Measurements from ENCODE around the gene FAM193A.

GRCh38 chr4:2695346-2696060 is 159.1 kb downstream of the FAM193A start:
- TF ChIP-seq, protein P1, sequence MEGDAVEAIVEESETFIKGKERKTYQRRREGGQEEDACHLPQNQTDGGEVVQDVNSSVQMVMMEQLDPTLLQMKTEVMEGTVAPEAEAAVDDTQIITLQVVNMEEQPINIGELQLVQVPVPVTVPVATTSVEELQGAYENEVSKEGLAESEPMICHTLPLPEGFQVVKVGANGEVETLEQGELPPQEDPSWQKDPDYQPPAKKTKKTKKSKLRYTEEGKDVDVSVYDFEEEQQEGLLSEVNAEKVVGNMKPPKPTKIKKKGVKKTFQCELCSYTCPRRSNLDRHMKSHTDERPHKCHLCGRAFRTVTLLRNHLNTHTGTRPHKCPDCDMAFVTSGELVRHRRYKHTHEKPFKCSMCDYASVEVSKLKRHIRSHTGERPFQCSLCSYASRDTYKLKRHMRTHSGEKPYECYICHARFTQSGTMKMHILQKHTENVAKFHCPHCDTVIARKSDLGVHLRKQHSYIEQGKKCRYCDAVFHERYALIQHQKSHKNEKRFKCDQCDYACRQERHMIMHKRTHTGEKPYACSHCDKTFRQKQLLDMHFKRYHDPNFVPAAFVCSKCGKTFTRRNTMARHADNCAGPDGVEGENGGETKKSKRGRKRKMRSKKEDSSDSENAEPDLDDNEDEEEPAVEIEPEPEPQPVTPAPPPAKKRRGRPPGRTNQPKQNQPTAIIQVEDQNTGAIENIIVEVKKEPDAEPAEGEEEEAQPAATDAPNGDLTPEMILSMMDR (optimal IDR thresholded peaks at IDR 0.05 in 1 of 3, IDR thresholded peaks at IDR 0.05 in 1 of 3, conservative IDR thresholded peaks at IDR 0.05 in 1 of 3; ENCODE audit: extremely low read depth in 1 of 3, insufficient read depth in 2 of 3, low read length in 3 of 3) = no peak
- no peak for TF ChIP-seq EZH2 (IDR thresholded peaks at IDR 0.05; ENCODE audit: low read length)
